ENCODE data around the gene AMN1. TPM values are rescaled to one million over a fixed set of nuclear protein-coding genes. Genes with fewer than 3 reads are reported as not detected.
A peak's percentile ranks its signal among the peaks of the same experiment; 100 is the strongest.
"Not testable (repeated sequence)": the region's sequence is repeated elsewhere in the genome, so short reads cannot be mapped to it uniquely, and the experiment has no call there.

AMN1 gene
- total RNA-seq, 1 donor from 2014 or later: 31.9 TPM

- Mint-ChIP-seq H3K27me3 (no peaks in the 10 kb centered on the region), H3K4me3 (ENCODE audit: low read depth) (no peak overlapping the region), H3K4me1 (ENCODE audit: low read depth) (peaks cover 2% of the 10 kb centered on the region), H3K9me3 (ENCODE audit: low read depth) (peaks cover 45% of the 10 kb centered on the region), H3K36me3 (ENCODE audit: insufficient read depth) (peaks cover 81% of the 10 kb centered on the region), H3K27ac (no peak overlapping the region)
- no peak for DNase-seq (ENCODE audit: low spot score, unreplicated experiment)
- TF ChIP-seq CTCF (IDR thresholded peaks at IDR 0.05; ENCODE audit: unreplicated experiment): no peak
Observed at GRCh38 chr12:31687101-31687527, 41.7 kb downstream of the AMN1 start.

DNA sequence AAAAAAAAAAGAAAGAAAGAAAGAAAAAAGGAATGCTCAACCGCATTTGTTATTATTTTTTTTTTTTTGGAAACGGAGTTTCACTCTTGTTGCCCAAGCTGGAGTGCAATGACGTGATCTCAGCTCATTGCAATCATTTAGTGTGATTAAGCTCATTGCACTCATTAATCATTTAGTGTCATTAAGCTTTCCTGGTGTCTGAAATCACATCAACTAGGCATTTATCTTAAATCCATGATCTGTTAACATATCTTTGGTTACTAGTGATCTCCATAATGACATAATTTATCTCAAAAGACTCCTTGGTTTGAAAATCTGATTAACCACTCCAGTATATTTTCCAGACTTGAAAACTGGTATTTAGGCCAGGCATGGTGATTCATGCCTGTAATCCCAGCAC, 43.0 kb downstream of the AMN1 start:
- no peak for DNase-seq (ENCODE audit: low spot score, unreplicated experiment)
- Mint-ChIP-seq H3K4me1 (ENCODE audit: low read depth) (peaks cover 2% of the 10 kb centered on the region), H3K4me3 (ENCODE audit: low read depth) (no peak overlapping the region), H3K27ac (no peak overlapping the region), H3K27me3 (no peaks in the 10 kb centered on the region), H3K36me3 (ENCODE audit: insufficient read depth) (peaks cover 80% of the 10 kb centered on the region), H3K9me3 (ENCODE audit: low read depth) (peaks cover 46% of the 10 kb centered on the region)
- no peak for TF ChIP-seq CTCF (IDR thresholded peaks at IDR 0.05; ENCODE audit: unreplicated experiment)

- peaks cover 30% of the 10 kb centered on the region for H3K9me3 Mint-ChIP-seq (ENCODE audit: low read depth)
- H3K27ac Mint-ChIP-seq: peak overlapping the region; percentile 84
- TF ChIP-seq CTCF (IDR thresholded peaks at IDR 0.05; ENCODE audit: unreplicated experiment): peak; percentile 90
- H3K36me3 Mint-ChIP-seq (ENCODE audit: insufficient read depth): peaks cover 66% of the 10 kb centered on the region
- H3K4me1 Mint-ChIP-seq (ENCODE audit: low read depth): peaks cover 2% of the 10 kb centered on the region
- H3K27me3 Mint-ChIP-seq: no peaks in the 10 kb centered on the region
- H3K4me3 Mint-ChIP-seq (ENCODE audit: low read depth): no peak overlapping the region
- peak; percentile 47 for DNase-seq (ENCODE audit: low spot score, unreplicated experiment)
Observed at GRCh38 chr12:31682136-31682962, 46.5 kb downstream of the AMN1 start.

DNA sequence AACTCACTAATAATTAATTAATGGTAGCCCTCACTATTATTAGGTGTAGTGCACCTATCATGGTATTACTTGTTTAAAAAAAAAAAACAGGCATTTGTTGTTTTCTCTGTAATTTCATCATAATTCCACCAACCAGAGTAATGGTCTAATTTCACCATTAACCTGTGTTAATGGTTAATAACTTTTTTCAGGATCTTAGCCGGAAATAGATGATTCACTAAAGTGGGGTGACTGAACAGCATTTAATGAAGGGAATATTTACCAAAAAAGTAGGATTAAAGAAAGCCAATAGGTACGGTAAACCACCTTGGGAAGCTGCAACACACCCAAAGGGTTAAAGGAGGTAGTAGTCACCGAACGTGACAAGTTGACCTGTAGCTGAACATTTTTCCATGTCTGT, 56.3 kb downstream of the AMN1 start:
- no peak for TF ChIP-seq CTCF (IDR thresholded peaks at IDR 0.05; ENCODE audit: unreplicated experiment)
- H3K27ac Mint-ChIP-seq: no peak overlapping the region
- H3K4me3 Mint-ChIP-seq (ENCODE audit: low read depth): no peak overlapping the region
- peaks cover 37% of the 10 kb centered on the region for H3K9me3 Mint-ChIP-seq (ENCODE audit: low read depth)
- H3K4me1 Mint-ChIP-seq (ENCODE audit: low read depth): peaks cover 3% of the 10 kb centered on the region
- no peaks in the 10 kb centered on the region for H3K27me3 Mint-ChIP-seq
- no peak for DNase-seq (ENCODE audit: low spot score, unreplicated experiment)
- peaks cover 61% of the 10 kb centered on the region for H3K36me3 Mint-ChIP-seq (ENCODE audit: insufficient read depth)

- Mint-ChIP-seq H3K9me3 (ENCODE audit: low read depth) (peaks cover 40% of the 10 kb centered on the region), H3K36me3 (ENCODE audit: insufficient read depth) (peaks cover 50% of the 10 kb centered on the region)
- not testable (repeated sequence) for H3K4me3 Mint-ChIP-seq (ENCODE audit: low read depth); H3K27ac Mint-ChIP-seq; DNase-seq (ENCODE audit: low spot score, unreplicated experiment); H3K4me1 Mint-ChIP-seq (ENCODE audit: low read depth); H3K27me3 Mint-ChIP-seq
Observed at GRCh38 chr12:31669582-31669981, 59.2 kb downstream of the AMN1 start.

DNA sequence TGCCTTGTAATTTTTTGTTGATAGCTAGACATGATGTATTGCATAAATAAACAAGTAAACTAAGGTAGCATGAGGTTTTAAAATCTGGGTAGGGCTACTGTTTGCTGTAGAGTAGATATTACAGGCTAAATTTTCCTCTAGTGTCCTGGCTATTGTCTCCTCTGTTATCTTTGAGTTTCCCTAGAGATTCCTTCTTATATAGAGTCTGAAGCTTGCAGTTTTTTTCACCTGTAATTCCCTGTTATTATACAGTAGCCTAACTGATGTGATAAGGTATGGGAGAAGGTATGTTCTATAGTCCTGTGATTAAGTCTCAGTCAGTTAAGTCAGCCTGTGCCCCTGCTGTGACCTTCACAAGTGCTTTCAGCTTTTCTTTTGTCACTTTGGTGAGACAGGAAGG, 59.8 kb downstream of the AMN1 start:
- Mint-ChIP-seq H3K27ac (no peak overlapping the region), H3K36me3 (ENCODE audit: insufficient read depth) (peaks cover 46% of the 10 kb centered on the region), H3K4me3 (ENCODE audit: low read depth) (no peak overlapping the region), H3K9me3 (ENCODE audit: low read depth) (peaks cover 37% of the 10 kb centered on the region), H3K27me3 (no peaks in the 10 kb centered on the region), H3K4me1 (ENCODE audit: low read depth) (peaks cover 3% of the 10 kb centered on the region)
- no peak for TF ChIP-seq CTCF (IDR thresholded peaks at IDR 0.05; ENCODE audit: unreplicated experiment)
- DNase-seq (ENCODE audit: low spot score, unreplicated experiment): no peak
